ENCODE results near the gene RHOG.
"Not testable (repeated sequence)": the region's sequence is repeated elsewhere in the genome, so short reads cannot be mapped to it uniquely, and the experiment has no call there.

RHOG gene

DNA sequence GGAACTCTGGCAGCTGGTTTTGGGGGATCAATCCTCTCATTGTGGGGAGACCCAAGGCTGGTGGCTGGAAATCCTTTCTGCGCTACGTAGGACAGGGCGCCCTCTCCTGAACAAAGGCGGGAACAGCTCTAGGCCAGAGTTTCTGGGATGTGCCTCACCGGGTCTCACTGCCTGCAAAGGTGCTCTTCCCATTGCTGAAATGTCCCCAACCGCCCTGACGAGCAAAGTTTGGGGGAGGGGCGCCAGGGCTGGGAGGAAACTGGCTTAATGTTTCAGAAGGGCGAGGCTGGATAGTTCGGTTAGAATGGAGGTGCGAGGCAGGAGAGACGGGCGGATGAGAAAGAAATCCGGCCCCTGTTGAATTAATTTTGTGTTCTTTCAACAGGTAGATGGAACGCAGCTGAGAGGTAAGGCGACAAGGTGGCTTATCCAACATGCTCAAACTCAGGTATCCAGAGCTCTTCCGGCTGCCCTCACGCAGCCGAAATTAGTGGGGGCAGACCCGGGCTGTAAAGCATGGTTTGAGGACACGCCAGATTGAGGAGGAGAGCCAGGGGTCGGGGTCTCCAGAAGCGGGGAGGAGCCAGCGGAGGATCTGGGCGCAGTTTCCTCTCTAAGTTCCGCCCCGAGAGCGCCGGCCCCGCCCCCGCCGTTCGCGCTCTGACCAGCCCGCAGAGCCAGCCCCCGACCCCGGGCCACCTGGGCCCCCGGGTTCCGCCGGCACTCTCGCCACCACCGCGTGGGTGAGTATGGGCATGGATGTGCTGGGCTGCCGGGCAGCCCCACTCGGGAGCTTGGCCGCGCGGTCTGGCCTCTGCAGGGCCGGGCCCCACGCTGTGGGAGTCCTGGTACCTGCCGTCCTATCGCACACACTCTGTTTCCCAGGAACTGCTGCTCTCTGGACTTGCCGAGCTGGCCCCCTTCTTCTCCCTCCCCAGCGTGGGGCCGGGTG is 32.6 kb downstream of the RHOG start, which contains the start of gene PGAP2:
Gene PGAP2 (plus strand): TSS at position 652 of the 952 bp plus-strand sequence. CDS start 2,700 bp downstream, outside the sequence.
- DNase-seq: peak; percentile 62

DNA sequence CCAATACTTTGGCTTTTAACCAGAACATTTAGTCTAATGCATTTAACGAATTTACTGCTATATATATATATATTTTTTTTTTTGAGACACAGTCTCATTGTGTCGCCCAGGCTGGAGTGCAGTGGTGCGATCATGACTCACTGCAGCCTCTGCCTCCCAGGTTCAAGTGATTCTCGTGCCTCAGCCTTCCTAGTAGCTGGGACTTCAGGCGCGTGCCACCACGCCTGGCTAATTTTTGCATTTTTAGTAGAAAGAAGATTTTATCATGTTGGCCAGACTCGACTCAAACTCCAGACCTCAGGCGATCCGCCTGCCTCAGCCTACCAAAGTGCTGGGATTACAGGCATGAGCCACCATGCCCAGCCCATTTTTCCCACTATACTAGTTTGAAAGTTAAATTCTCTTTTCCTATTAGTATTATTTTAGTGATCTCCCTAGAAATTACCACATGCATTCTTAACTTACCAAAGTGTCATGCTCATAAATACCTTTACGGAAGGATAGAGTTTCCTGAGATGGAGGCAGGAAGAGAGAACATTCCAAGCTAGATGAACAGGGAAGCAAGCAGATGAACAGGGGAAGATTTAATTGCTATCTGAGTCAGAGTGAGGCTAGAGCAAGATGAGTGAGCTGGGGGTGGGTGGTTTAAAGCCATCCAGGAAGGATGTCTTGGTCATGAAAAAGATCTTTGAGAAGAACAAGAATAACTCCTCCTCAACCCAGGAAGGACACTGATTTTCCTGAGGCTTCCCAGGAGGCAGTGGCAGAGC is 36.8 kb downstream of the RHOG start:
- DNase-seq: no peak

DNA sequence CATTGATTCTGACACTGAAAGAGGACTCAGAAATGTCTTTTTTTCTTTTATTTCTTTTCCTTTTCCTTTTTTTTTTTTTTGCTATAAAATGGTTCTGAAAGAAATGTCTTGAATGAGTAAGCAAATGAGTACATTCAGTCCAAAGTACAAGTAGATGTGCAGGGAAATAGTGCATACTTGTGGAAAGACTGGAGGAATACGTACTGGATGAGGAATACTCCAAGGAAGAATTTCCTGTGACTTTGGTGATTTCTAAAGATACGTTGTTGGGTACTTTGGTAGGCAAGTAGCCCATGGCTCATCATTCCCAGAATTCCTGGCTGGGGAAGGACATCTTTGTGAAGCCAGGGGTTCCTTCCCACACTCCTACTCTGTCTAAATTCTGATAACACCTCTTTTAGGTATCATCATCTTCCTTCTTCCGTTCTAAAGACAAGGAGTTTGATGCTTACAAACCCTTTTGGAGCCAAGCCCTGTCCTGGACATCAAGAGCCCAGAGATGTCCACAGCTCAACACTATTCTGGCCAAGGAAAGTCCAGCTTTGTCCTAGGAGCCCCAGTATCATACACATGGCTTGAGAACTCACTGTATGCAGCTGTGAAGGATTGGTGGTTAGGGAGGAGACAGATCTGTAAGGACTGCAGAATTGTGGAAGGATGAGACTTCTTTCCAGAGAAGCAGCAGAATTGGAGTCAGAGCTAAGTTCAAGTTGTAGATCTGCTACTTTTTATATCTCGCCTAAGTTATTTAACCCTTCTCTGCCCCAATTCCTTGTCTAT is 38.6 kb downstream of the RHOG start:
- no peak for DNase-seq

DNA sequence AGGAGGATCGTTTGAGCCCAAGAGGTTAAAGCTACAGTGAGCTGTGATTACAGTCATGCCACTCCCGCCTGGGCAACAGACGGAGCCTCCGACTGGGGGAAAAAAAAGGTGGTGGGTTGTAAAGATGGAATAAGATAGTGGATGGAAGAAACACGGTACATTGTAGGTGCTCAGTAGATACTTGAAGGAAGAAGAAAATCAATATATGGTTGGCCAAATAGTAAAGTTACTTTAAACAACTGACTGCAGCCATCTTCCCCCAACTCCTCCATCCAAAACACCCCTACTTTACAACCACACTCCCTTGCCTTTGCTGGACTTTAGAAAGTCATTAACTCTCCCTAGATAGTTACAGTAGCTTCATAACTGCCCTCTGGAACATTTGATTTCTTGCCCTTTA is 40.9 kb downstream of the RHOG start:
- no peak for DNase-seq

DNA sequence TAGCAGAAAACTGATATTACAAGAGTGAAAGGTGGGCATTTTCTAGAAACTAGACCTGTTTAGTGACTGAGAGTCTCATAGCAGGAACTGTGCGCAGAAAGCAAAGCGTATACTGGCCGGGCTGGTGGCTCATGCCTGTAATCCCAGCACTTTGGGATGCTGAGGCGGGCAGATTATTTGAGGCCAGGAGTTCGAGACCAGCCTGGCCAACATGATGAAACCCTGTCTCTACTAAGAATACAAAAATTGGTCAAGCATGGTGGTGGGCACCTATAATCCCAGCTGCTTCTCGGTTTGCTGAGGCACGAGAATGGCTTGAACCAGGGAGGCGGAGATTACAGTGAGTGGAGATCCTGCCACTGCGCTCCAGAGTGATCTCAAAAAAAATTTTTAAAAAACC is 41.6 kb downstream of the RHOG start:
- no peak for DNase-seq

DNA sequence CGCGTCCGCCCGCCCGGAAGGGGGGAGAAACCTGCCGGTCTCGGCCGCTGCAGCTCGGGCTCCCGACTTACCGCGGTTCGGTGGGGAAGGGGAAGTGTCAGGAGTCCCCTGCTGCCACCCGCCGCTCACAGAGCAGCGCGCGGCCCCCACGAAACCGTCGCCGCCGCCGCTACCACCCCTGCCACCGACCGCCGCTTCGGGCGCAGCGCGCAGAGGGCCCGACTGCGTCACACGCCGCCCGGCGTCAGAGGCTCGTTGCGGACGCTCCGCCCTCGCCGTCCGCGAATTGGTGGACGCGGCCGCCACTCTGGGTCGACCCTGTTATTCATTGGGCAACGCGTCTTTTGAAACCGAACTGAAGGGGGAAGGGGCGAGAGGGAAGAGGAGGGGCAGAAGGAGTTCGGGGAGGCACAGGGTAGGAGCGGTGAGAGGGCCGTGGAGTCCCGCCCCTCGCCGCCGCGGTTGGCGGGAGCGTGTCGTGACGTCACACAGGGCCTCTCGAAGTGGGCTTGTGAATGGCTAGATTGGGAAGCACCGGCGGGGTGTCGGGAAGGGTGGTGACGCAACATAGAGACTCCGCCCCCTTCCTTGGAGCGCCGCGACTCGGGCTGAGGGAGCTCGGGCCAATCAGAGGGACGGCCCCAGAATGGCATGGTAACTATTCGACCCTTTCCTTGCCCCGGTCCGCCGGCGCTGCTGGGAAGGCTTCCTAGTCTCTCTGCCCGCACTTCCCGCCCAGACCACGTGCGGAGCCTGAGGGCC is 43.2 kb downstream of the RHOG start, which contains the start of gene NUP98:
Gene NUP98 (minus strand): TSS at position 226 of the 762 bp plus-strand sequence. CDS start 15,437 bp downstream, outside the sequence.
- DNase-seq: peak; percentile 99

DNA sequence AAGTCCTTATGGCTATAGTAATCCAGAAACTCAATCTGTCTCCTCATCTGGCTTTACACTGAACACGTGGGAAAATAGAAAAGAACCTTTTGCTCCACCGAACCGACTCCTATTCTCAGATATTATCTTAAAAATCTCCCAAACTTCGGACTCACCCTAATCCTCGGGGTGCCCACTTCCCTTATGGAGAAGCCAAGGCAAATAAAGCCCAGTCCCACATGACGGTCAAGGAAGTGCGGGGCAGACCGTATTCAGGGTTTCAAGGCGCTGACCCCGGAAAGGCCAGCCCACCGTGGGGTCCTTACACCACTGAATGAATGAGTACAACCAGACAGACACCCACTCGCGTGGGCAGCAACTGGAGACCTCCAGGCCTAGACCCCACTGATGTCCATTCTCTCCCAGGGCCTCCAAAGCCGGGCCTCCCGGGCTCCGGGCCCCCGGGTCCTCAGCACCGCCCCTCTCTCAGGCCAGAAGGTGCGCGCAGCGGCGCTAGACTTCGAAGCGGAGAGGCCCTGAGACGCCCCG is 43.9 kb downstream of the RHOG start:
- no peak for DNase-seq

DNA sequence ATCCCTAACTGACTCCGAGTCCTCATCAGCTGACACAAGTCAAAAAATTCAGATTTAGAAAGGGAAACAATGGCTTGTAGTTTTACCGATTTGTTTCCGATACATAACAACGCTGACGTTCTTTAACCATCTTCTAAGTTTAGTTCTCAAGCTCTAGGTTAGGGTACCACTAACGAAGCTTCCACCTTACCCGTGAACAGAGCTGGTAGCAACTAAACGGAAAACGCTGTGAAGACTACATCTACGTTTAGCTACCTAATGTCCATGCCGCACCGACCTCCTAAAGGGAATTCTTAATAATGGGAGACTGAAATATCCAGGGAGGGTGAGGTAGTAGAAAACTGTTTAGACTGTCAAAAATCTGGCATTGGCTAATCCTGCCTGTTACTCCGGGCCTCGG is 44.4 kb downstream of the RHOG start:
- DNase-seq: no peak

DNA sequence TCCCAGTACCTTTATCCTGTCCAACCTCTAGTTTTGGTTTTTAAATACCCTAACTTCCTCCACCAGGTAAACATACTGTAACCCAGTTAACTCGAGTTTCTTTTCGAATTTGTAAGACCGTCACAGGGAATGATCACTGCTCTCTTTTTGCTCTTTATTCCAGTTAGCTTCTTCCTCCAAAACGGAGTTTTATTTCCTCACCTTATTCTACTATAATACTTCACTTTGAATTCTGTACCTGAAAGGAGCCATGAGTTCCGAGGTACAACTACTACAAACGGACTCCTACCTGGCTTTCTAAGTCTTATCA is 44.8 kb downstream of the RHOG start:
- DNase-seq: no peak

DNA sequence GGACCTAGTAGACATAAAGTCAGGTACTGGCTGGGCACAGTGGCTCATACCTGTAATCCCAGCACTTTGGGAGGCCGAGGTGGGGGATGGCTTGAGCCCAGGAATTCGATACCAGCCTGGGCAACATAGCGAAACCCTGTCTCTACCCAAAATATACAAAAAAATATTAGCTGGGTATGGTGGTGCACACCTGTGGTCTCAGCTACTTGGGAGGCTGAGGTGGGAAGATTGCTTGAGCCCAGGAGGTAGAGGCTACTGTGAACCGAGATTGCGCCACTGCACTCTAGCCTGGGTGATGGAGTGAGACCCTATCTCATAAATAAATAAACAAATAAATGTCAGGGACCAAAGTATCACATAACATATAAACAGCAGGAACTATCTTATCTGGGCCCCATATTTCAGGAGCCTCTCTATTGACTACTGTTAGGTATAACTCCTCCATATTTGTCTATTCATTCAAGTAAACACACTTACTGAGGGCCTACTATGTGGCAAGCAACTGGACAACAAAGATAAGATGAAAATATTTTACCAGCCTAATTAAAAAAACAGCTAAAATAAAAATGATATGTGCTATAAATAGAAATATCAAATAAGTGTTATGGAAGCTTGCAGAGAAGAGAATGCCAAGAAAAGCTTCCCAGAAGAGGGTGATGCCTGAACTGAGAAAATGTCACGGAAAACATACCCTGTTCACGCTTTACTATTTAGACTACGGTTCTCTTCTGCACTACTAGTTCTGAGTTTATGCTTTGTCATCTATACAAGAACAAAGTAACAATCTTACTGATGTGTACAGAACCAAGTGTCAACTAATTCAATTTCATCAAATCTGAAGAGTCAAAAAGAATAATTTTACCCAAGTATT is 45.4 kb downstream of the RHOG start:
- no peak for DNase-seq

DNA sequence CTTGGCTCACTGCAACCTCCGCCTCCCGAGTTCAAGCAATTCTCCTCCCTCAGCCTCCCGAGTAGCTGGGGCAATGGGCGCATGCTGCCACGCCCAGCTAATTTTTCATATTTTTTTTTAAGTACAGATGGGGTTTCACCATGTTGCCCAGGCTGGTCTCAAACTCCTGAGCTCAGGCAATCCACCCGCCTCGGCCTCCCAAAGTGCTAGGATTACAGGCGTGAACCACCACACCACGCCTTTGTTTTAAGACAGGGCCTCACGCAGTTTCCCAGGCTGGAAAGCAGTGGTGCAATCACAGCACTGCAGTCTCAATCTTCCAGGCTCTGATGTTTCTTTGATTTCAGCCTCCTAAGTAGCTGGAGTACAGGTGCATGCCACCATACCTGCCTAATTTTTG is 46.4 kb downstream of the RHOG start:
- not testable (repeated sequence) for DNase-seq

DNA sequence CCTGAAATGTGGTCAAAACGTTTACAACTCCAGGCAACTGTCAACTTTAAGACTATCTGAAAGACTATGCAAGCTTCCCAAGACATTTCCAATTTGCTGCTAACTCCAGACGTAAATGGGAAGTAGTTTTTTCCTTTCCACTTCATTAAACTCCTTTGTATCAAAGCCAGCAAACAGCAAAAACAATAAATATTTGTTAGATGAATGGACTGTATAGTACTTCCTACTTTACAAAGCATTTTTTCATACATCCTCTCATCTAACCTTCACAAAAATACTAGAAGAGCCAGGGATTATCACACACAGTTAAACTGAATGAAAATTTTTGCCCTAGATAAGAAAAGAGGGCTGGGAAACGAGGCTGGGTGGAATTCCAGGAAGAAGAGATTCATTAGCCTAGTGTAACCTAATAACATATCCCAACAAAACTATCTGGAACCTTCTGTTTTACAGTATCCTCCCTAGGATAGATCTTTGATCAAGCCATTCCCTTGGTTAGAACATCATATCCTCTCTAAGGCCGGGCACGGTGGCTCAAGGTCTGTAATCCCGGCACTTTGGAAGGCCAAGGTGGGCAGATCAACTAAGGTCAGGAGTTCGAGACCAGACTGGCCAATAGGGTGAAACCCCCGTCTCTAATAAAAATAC is 53.9 kb downstream of the RHOG start:
- DNase-seq: no peak

DNA sequence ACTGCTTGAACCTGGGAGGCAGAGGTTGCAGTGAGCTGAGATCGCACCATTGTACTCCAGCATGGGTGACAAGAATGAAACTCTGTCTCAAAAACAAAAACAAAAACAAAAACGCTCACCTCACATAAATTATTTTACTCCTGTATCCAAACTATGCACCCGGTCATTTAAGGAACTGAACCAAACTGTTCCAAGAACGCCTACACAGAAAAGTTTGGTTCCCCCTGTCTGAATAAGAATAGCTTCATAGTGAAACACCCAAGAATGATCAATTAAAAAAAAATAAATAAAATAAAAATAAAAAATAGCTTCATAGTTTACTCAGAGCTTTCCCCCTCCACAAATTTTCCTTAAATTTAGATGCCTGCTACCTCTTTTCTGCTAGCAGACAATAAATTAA is 57.1 kb downstream of the RHOG start:
- no peak for DNase-seq

DNA sequence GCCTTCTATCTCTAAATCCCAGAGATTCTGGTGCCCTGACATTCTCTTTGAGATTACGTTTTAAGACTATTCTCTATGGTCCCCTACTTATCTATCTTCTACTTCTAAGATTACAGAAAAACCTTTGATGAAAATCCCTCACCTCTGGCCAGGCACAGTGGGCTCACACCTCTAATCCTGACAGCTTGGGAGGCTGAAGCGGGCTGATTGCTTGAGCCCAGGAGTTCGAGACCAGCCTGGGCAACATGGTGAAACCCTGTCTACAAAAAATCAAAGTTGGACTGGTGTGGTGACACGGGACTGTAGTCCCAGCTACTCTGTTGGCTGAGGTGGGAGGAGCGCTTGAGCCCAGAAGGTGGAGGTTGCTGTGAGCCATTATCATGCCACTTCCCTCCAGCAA is 57.8 kb downstream of the RHOG start:
- no peak for DNase-seq

DNA sequence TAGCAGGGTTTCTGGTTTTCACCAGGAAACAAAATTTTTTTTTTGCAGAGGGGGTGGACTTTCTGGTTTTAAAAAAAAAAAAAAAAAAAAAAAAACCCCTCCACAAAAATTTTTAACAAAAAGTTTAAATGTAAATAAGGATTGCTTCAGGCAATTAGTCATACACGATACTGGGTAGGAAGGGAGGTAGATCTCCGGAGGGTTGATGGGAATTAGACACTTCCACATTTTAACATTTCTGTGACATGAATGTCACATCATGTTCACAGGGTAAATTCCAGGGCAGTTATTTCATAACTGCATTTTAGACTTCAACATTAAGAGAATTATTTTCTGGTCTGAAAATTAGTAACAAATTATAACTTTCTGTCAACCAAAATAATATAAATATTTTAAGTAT is 59.3 kb downstream of the RHOG start:
- no peak for DNase-seq
